Embryonic facial prominence (tissue), 1 donor: ENCODE results near the gene TNFRSF1A.

Source experiments
- DNase-seq: peaks from one replicate; pipeline ENCODE4 v3.0.0-alpha.2; 2016; ENCODE audit errors: extremely low spot score

TNFRSF1A gene

DNA sequence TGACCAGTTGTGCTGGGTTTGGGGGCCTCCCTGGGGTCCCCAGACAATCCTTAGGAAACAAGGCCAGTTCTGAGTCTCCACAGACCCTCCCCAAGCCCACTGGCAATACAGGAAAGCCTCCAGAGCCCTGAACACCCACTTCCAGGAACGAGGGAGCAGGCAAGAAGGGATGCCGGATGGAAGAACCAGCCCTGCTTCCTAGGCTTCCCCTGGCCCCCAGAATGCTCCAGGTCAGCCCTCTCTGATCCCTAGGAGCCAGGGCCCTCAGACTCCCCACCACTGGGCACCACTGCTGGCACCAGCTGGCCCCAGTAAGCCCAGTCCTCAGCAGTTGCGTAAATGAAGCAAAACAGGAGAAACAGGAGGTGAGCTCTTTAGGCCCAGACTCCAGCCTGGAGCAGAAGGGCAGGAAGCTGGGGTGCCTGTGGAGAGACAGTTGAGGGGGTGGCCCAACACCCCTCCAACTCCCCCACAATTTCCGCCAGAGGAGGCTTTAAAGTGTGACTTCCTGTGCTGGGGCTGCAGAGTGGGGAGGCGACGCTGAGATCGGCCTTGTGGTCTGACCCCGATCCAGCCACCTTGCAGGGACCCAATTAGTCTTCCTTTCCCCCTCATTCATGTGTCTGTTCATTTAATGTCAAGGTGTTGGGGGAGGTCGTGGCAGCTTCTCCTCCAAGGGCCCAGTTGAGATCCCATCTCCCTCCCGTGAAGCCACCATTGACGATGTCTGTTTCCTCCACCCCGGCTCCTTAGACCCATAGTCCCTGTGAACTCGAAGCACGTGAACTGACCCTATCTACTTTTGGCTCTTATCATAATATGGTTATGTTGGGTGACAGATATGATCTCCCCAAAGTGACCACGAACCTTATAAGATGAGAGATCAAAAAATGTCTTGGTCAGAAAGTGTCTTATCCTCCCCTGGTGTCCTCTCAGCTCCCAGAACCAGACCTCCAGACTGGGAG lies 4.7 kb downstream of the TNFRSF1A start:
- DNase-seq, result no peak

GRCh38 chr12:6336079-6336888 lies 5.6 kb downstream of the TNFRSF1A start:
- peak; percentile 58 for DNase-seq

DNA sequence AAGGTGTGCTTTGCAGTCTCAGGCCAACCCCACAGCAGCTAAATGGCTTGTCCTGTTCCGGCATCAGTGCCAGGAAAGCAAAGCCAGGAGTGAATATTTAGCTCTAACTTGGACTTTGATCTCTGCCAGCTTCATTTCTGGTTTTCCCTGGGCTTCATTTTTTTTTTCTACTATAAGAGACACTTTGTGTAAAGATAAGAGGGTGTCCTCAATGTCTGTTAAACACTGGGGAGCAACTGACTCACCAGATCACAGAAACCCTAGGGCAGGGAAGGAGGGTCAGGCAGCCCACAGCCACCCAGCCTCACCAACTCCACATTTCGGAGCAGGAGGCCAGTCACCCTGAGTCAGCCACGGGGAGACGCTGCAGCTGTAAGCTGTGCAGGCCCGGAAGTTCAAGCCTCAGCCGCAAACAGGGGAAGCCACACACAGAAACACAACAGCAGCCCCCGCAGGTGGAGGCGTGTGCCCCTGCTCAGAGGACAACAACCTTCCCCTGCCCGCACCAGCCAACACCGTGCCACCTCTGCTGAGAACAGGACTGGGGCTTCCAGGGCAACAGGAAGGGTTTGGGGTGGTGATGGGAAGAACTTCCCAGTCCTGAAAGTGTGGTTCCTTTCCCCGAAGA lies 6.3 kb downstream of the TNFRSF1A start:
- no peak for DNase-seq

GRCh38 chr12:6334940-6335450 lies 6.9 kb downstream of the TNFRSF1A start:
- no peak for DNase-seq

DNA sequence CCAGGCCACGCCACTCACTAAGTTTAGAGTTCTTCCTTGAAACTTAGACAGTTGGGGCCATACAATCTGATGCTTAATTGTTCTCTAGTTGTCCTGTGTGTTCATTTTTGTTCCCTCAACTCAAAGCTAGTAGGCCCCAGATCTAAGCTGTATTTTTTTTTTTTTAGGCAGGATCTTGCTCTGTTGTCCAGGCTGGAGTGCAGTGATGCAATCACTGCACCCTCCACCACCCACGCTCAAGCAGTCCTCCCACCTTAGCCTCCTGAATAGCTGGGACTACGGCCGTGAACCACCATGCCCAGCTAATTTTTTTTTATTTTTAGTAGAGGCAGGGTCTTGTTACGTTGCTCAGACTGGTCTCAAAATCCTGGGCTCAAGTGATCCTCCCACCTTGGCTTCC lies 7.5 kb downstream of the TNFRSF1A start:
- DNase-seq, result no peak

DNA sequence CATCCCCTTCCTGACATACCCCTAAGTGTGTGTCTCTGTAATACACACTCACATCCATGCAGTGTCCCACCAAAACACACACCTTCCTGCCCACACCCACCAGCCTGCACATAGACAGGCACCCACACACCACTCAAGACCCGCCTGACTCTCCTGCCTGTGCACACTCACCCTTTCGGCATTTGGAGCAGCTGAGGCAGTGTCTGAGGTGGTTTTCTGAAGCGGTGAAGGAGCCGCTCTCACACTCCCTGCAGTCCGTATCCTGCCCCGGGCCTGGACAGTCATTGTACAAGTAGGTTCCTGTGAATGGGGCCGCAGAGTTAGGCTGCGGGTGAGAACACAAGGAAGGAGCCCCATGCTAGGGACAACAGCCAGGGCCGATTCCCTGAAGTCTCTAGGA lies 8.3 kb downstream of the TNFRSF1A start:
- no peak for DNase-seq

DNA sequence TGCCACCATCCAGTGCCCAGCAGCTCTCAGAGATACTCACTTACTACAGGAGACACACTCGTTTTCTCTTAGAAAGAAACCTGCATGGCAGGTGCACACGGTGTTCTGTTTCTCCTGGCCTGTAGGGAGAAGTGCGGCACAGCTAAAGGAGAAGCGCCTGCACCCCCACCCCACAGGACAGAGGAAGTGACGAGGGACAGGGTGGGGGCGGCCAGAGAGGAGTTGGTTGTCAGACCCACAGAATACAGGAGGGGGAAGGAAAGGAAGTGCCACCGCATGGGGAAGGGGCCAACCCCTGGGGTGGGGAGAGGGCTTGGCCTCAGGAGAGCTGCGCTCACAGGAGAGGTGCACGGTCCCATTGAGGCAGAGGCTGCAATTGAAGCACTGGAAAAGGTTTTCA lies 8.8 kb downstream of the TNFRSF1A start:
- DNase-seq, result no peak

GRCh38 chr12:6332459-6332858 lies 9.4 kb downstream of the TNFRSF1A start:
- no peak for DNase-seq

GRCh38 chr12:6330999-6331714 lies 10.7 kb downstream of the TNFRSF1A start:
- no peak for DNase-seq

DNA sequence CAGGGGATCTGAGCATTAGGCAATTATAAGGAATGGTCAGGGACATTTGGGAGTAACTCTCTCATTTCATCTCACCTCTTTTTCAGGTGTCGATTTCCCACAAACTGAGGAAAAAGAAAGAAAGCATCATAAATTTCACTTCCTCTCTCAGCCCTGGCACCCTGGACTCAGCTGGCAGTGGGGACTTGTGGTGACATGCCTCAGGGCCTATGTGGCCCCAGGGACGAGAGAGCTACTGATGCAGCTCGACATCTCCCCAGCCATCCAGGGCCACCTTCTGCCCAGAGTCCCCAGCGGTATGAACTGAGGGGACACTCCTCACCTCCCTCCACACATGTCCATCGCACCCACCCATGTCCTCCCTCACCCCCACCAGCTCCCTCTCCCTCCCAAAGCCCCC lies 11.7 kb downstream of the TNFRSF1A start:
- DNase-seq, result no peak

DNA sequence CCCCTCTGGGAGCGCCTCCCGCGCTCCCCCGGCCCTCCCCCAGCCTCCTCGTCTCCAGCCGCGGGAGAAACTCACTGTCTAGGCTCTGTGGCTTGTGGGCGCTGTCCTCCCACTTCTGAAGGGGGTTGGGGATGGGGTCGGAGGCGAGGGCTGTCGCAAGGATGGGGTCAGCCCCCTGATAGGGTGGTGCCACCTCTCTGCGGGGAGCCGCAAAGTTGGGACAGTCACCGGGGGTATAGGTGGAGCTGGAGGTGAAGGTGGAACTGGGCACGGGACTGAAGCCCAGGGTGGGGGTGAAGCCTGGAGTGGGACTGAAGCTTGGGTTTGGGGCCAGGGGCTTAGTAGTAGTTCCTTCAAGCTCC lies 12.2 kb downstream of the TNFRSF1A start:
- no peak for DNase-seq

- DNase-seq, result no peak
These were observed 12.8 kb downstream of the TNFRSF1A start for GRCh38 chr12:6328945-6329702.

- DNase-seq, result no peak
These were observed 13.7 kb downstream of the TNFRSF1A start for GRCh38 chr12:6328045-6328779.

DNA sequence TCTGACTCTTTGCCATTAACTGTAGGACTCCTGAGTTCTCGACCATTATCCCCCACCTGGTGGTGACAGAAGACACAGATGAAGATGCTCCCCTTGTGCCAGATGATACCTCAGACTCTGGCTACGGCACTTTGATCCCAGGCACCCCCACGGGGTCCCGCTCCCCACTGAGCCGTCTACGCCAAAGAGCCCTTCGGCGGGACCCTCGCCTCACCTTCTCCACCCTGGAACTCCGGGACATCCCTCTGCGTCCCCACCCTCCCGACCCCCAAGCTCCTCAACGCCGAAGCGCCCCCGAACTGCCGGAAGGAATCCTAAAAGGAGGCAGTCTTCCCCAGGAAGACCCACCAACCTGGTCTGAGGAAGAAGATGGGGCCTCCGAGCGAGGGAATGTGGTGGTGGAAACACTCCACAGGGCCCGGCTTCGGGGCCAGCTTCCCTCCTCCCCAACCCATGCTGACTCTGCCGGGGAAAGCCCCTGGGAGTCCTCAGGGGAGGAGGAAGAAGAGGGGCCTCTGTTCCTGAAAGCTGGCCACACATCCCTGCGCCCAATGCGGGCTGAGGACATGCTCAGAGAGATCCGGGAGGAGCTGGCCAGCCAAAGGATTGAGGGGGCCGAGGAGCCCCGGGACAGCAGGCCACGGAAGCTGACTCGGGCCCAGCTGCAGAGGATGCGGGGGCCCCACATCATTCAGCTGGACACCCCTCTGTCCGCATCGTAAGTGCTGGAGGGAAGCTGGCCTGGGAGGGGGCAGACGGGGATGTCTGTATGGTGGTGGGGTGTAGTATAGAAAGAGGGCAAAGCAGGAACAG lies 14.4 kb downstream of the TNFRSF1A start:
- no peak for DNase-seq

DNA sequence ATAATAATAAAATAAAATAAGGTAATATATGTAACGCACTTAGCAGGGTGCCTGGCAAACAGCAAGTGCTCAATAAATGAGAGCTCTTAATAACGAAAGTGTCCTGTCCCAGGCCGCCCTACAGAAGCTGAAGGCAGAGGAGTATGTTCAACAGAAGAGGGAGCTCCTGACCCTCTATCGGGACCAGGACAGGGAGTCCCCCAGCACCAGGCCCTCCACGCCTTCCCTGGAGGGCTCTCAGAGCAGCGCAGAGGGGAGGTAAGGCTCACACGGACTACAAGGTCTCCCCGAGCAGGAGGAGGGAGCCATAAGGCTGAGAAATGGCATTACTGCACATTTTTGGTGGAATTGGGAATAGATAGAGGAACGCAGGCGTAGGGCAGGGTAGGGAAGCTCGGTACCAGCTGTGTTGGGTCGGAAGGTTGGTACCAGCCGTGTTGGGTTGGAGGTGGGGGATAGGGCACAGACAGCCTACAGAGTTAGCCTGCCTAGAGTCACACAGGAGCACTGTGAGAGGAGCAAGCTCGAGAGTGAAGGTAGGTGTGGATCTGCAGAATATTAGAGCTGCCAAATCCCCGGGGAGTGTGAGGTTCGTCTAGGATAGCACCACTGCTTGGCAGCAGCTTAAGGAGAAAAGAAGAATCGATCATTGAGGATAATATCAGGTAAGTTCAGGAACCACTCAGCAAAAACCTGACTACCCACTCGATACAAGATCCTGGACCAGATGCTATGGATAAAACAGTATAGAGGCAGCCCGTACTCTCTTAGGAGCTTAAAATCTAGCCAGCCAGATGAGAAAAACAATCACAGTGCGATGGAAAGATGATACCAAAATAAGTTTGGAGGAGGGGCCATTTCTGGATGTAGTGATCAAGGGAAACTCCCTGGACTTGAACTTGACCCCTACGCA lies 15.3 kb downstream of the TNFRSF1A start:
- DNase-seq, result no peak

DNA sequence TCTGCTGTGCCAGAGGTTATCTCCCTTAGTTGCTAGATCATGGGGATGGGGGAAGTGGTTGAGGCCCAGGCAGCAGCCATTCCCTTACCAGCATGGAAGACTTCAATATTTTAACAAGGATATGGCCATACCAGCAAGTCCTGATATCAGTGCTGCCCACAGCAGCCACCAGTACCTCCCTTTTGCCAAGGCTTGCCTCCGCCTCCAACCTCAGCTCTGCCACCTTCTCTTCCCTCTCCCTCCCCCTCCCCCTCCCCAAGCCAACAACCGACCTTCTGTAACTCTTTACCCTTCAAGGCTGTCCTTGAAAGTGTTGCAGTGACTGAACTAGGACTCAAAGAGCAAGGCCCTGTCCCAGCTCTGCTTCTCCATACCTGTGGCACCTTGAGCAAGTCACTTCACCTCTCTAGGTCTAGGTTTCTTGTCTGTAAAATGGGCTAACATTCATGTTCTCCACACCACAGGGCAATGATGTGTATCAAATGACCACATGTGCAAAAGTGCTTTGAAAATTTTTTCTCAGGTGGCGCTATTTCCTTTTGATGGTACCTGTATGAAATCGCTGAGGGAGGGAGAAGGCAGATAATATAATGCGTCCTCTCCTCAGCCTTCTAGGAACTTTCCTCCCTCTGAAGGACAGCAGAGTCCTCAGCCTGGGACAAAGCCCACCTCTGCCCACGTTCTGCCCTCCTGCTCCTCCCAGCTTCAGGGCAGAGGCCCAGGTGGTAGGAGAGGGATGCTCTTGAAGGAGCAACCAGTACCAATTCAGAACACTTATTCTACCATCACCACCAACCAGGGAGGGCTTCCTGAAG lies 16.7 kb downstream of the TNFRSF1A start:
- no peak for DNase-seq

GRCh38 chr12:6323995-6324711 lies 17.7 kb downstream of the TNFRSF1A start:
- DNase-seq, result no peak
